Spleen (tissue), 11 donors: ENCODE data around the gene SATL1. TPM values are rescaled to one million over a fixed set of nuclear protein-coding genes. Genes with fewer than 3 reads are reported as not detected.

Source experiments
- DNase-seq: peaks from one replicate; pipeline ENCODE4 v3.0.0-alpha.2; 2020
- H3K27ac ChIP-seq, 8 donors: fragments of 200-600 bp; sonication (generic) in 7 of 8; 1 replicate in 4 of 8; 2 replicates in 4 of 8; pipeline versions ENCODE4 v1.5.0 to v1.8.0; 2016 to 2021; ENCODE audit warnings: inconsistent platforms in 4 of 8, mild to moderate bottlenecking in 4 of 8, moderate library complexity in 1 of 8
- H3K27me3 ChIP-seq, 7 donors: fragments of 200-600 bp; sonication (generic) in 6 of 7; replicated peaks in 1 of 7; 1 replicate in 4 of 7; 2 replicates in 3 of 7; pipeline versions ENCODE4 v1.5.0 to v1.8.0; 2016 to 2021; ENCODE audit warnings: inconsistent platforms in 3 of 7, mild to moderate bottlenecking in 1 of 7
- H3K36me3 ChIP-seq, 6 donors: fragments of 200-600 bp; sonication (generic) in 5 of 6; 1 replicate in 4 of 6; 2 replicates in 2 of 6; pipeline versions ENCODE4 v1.5.0 to v1.8.0; 2016 to 2021; ENCODE audit warnings: inconsistent platforms in 2 of 6
- H3K4me1 ChIP-seq, 6 donors: fragments of 200-600 bp; sonication (generic) in 5 of 6; 1 replicate in 3 of 6; 2 replicates in 3 of 6; pipeline versions ENCODE4 v1.5.0 to v1.8.0; 2016 to 2021; ENCODE audit warnings: inconsistent platforms in 3 of 6
- H3K4me3 ChIP-seq, 8 donors: fragments of 200-600 bp; sonication (generic) in 7 of 8; 1 replicate in 4 of 8; 2 replicates in 4 of 8; pipeline versions ENCODE4 v1.5.0 to v1.8.0; 2016 to 2021; ENCODE audit warnings: inconsistent platforms in 4 of 8, mild to moderate bottlenecking in 4 of 8, moderate library complexity in 2 of 8
- H3K9me3 ChIP-seq, 8 donors: fragments of 200-600 bp; sonication (generic) in 7 of 8; 1 replicate in 4 of 8; 2 replicates in 4 of 8; pipeline versions ENCODE4 v1.5.0 to v1.8.0; 2016 to 2021; ENCODE audit warnings: inconsistent platforms in 4 of 8
- POLR2A ChIP-seq, 3 donors: fragments of 450-650 bp; IDR thresholded peaks; one replicate each; pipeline ENCODE4 v1.5.1; 2017; ENCODE audit warnings: antibody characterized with exemption in 3 of 3, mild to moderate bottlenecking in 1 of 3
- POLR2AphosphoS5 ChIP-seq, 3 donors: sonication (generic); formaldehyde crosslinking; IDR thresholded peaks; one replicate each; pipeline ENCODE4 v1.5.1; 2017; ENCODE audit warnings: antibody characterized with exemption in 3 of 3
- WGBS, 5 donors: extraction: QIAGEN DNeasy Blood & Tissue Kit in 3 of 5; methylation state at CpG; one replicate each; pipeline versions ENCODE4 v1.1.5 to v1.1.7; 2013 to 2018; 5-methylcytosine and 5-hydroxymethylcytosine counted together
- intact Hi-C: fragments of 100-400 bp; cut with DNase I; formaldehyde crosslinking; loops from one replicate; pipeline ENCODE4 v1.15.0; 2023; ENCODE audit warnings: low total_unique reads
- polyA plus RNA-seq, 3 donors: library from polyadenylated mRNA; stranded (reverse); fragments of 200-250 nt; gene quantifications; one replicate each; pipeline ENCODE4 v1.2.1, GENCODE V29; 2013
- total RNA-seq, 7 donors: library from RNA; depleted of rRNA in 3 of 7; stranded (reverse); fragments of >200 nt in 3 of 7; fragmentation: NEBNext Ultra II Directional in 4 of 7; extraction: Animal tissue kit (Norgen Biotek cat#: 25700) in 4 of 7; gene quantifications; one replicate each; pipeline versions ENCODE4 v1.1.0 to v1.2.1, GENCODE V29; 2016 to 2021
- TF ChIP-seq, protein P1 (sequence below), 11 experiments: fragments of 200-600 bp in 7 of 11; fragments of 450-650 bp in 4 of 11; sonication (generic) in 4 of 11; IDR thresholded peaks in 8 of 11; conservative IDR thresholded peaks in 3 of 11; 1 replicate in 7 of 11; 2 replicates in 4 of 11; pipeline versions ENCODE4 v1.4.0 to v1.8.0; 2016 to 2021; ENCODE audit warnings: antibody characterized with exemption in 11 of 11, inconsistent platforms in 4 of 11, mild to moderate bottlenecking in 1 of 11
- donor health status: healthy with polysubstance abuse.
- donor health status: DM: no; HTN: no; CAD: no; lungs with moderate emphysema.
- donor health status: DM: no; HTN: no; CAD: no.
- donor health status: Bipolar disorder and iron deficiency.
- donor health status: healthy.
- donor health status: DM: no; HTN: no; CAD: no.
- donor health status: DM: yes; HTN: yes; CAD: no.

The SATL1 gene
- total and polyA plus RNA-seq, 10 donors = not detected

DNA sequence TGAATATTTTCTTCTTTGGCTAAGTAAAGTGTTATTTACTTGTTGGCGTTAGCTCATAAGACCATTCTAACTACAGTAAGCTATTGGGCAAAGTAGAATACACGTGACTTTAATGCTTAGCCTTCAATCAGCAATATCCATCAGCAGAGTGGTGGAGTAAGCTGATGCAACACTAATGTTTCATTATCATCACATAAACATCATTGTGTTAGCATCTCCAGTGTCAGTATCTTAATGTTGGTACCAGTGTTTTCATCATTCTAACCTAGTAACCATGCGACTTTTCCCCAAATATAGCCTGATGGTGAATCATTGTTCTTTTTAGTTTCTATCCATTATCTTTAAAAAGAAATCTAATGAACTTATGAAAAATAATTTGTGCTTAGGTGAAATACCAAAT lies 191.4 kb downstream of the SATL1 start:
- WGBS, 5 donors = 44 to 65% (median 56%) methylated on average over 3 of the region's 3 CpGs
- TF ChIP-seq POLR2AphosphoS5 (IDR thresholded peaks at IDR 0.05) (no peak), POLR2A (IDR thresholded peaks at IDR 0.05) (no peak)
- TF ChIP-seq, protein P1, sequence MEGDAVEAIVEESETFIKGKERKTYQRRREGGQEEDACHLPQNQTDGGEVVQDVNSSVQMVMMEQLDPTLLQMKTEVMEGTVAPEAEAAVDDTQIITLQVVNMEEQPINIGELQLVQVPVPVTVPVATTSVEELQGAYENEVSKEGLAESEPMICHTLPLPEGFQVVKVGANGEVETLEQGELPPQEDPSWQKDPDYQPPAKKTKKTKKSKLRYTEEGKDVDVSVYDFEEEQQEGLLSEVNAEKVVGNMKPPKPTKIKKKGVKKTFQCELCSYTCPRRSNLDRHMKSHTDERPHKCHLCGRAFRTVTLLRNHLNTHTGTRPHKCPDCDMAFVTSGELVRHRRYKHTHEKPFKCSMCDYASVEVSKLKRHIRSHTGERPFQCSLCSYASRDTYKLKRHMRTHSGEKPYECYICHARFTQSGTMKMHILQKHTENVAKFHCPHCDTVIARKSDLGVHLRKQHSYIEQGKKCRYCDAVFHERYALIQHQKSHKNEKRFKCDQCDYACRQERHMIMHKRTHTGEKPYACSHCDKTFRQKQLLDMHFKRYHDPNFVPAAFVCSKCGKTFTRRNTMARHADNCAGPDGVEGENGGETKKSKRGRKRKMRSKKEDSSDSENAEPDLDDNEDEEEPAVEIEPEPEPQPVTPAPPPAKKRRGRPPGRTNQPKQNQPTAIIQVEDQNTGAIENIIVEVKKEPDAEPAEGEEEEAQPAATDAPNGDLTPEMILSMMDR (IDR thresholded peaks at IDR 0.05 in 8 of 11, conservative IDR thresholded peaks at IDR 0.05 in 3 of 11) = no peak
- Histone ChIP-seq H3K9me3 (no peaks in the 10 kb centered on the region), H3K36me3 (peaks cover 0 to 5% (median 0%) of the 10 kb centered on the region in 6 donors), H3K4me3 (no peak overlapping the region), H3K27ac (no peak overlapping the region), H3K4me1 (no peaks in the 10 kb centered on the region), H3K27me3 (no peaks in the 10 kb centered on the region)
- no peak for DNase-seq
- intact Hi-C loops = no loop called here

DNA sequence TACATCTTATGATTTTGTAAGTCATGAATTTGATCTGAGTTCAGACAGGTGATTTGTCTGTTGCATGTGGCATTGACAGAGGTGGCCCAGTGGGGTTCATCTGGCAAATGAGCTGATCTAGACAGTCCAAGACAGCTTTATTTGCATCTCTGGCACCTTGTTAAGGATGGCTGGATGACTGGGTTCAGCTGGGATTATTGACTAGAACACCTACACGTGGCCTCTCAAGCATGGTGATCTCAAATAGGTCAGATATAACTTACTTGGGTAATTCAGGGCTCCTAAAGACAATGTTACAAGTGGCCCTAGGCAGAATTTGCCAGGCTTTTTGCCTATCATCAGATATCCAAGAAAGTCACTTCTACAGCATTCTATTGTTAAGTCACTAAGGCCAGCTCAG lies 192.0 kb downstream of the SATL1 start:
- no peak for DNase-seq
- Histone ChIP-seq H3K4me3 (no peak overlapping the region), H3K4me1 (no peaks in the 10 kb centered on the region), H3K27me3 (no peaks in the 10 kb centered on the region), H3K36me3 (peaks cover 0 to 1% (median 0%) of the 10 kb centered on the region in 6 donors), H3K27ac (no peak overlapping the region), H3K9me3 (no peaks in the 10 kb centered on the region)
- 57 to 95% (median 80%) methylated on average over 1 of the region's 1 CpG for WGBS, 5 donors
- no peak for TF ChIP-seq POLR2A (IDR thresholded peaks at IDR 0.05)
- TF ChIP-seq POLR2AphosphoS5 (IDR thresholded peaks at IDR 0.05) = no peak
- TF ChIP-seq, protein P1 (IDR thresholded peaks at IDR 0.05 in 8 of 11, conservative IDR thresholded peaks at IDR 0.05 in 3 of 11) = no peak
- intact Hi-C loops = no loop called here

Other genes with a start within 250 kb of the SATL1 start
- 10 to 100 TPM in 4 of 7 donors, 1 to 10 TPM in 3; 8.2 to 14.4 (median 13.2) TPM for gene APOOL, start 239.9 kb downstream of the SATL1 start, total RNA-seq
- 1 to 10 TPM; 1.5 to 3.1 (median 1.6) TPM for gene APOOL, start 239.9 kb downstream of the SATL1 start, polyA plus RNA-seq
- gene ZNF711, start 212 bp upstream of the SATL1 start, total RNA-seq = 1 to 10 TPM; 3.7 to 9.6 (median 4.6) TPM
- gene ZNF711, start 212 bp upstream of the SATL1 start, polyA plus RNA-seq = 1 to 10 TPM; 1.9 to 4.3 (median 3.6) TPM
- gene POF1B, start 135.9 kb upstream of the SATL1 start, total RNA-seq = 1 to 10 TPM; 2.8 to 9.6 (median 6.1) TPM
- 1 to 10 TPM in 1 of 3 donors, under 1 TPM in 2; 0.09 to 2.6 (median 0.52) TPM for gene POF1B, start 135.9 kb upstream of the SATL1 start, polyA plus RNA-seq